ENCODE data around the gene IER2.

- TF ChIP-seq, protein P1, sequence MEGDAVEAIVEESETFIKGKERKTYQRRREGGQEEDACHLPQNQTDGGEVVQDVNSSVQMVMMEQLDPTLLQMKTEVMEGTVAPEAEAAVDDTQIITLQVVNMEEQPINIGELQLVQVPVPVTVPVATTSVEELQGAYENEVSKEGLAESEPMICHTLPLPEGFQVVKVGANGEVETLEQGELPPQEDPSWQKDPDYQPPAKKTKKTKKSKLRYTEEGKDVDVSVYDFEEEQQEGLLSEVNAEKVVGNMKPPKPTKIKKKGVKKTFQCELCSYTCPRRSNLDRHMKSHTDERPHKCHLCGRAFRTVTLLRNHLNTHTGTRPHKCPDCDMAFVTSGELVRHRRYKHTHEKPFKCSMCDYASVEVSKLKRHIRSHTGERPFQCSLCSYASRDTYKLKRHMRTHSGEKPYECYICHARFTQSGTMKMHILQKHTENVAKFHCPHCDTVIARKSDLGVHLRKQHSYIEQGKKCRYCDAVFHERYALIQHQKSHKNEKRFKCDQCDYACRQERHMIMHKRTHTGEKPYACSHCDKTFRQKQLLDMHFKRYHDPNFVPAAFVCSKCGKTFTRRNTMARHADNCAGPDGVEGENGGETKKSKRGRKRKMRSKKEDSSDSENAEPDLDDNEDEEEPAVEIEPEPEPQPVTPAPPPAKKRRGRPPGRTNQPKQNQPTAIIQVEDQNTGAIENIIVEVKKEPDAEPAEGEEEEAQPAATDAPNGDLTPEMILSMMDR (IDR thresholded peaks at IDR 0.05; ENCODE audit: low read length), result no peak
- TF ChIP-seq EZH2 (IDR thresholded peaks at IDR 0.05; ENCODE audit: borderline replicate concordance, low read length), result no peak
Measured at GRCh38 chr19:13120031-13120430, 30.2 kb upstream of the IER2 start.
